Measurements from ENCODE around the gene CPED1. TPM values are rescaled to one million over a fixed set of nuclear protein-coding genes. Genes with fewer than 3 reads are reported as not detected.
A peak's percentile ranks its signal among the peaks of the same experiment; 100 is the strongest.

CPED1 gene
- total RNA-seq, 1 experiment from 2014 or later = 1.8 TPM

DNA sequence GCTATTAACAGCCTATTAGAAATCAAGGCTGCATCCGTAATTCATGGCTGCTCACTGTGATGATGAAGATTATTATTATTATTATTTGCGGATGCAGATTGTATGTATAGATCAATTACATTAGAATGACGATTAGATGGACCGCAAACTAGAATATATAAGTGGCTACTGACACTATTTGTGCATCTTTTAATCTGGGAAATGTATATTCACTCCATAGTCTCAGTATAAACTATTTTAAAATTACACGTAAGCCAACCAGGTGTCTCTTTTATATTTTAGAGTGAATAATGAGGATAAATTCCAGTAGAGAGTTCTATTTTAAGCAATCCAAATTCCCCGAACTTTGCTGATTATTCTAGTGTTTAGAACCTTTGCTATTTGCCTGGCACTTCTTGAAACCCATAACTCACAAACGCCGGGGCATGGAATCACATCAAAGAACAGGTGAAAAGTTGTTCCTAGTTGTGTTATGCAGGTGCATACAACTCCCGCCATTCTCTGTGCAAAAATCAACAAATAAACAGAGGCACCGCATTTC, 38.4 kb upstream of the CPED1 start:
- no peak for TF ChIP-seq EZH2phosphoT487 (IDR thresholded peaks at IDR 0.05; ENCODE audit: borderline replicate concordance, low read length)
- TF ChIP-seq, protein P1, sequence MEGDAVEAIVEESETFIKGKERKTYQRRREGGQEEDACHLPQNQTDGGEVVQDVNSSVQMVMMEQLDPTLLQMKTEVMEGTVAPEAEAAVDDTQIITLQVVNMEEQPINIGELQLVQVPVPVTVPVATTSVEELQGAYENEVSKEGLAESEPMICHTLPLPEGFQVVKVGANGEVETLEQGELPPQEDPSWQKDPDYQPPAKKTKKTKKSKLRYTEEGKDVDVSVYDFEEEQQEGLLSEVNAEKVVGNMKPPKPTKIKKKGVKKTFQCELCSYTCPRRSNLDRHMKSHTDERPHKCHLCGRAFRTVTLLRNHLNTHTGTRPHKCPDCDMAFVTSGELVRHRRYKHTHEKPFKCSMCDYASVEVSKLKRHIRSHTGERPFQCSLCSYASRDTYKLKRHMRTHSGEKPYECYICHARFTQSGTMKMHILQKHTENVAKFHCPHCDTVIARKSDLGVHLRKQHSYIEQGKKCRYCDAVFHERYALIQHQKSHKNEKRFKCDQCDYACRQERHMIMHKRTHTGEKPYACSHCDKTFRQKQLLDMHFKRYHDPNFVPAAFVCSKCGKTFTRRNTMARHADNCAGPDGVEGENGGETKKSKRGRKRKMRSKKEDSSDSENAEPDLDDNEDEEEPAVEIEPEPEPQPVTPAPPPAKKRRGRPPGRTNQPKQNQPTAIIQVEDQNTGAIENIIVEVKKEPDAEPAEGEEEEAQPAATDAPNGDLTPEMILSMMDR (conservative IDR thresholded peaks at IDR 0.05; ENCODE audit: low read depth, low read length) = no peak
- Histone ChIP-seq H3F3A (ENCODE audit: low read length, unreplicated experiment) (no peaks in the 10 kb centered on the region), H4K20me1 (ENCODE audit: low read length) (peaks cover 11% of the 10 kb centered on the region), H3K4me2 (ENCODE audit: low read length) (peak overlapping the region; percentile 95), H2AFZ (ENCODE audit: low read length) (peak overlapping the region; percentile 97), H3K36me3 (ENCODE audit: low read depth, low read length) (peaks cover 12% of the 10 kb centered on the region; the same call in 1 of the 2 replicates), H3K27me3 (ENCODE audit: low read length) (no peaks in the 10 kb centered on the region), H3K9me3 (ENCODE audit: low read length) (no peaks in the 10 kb centered on the region), H3K79me2 (ENCODE audit: low read length) (peaks cover 28% of the 10 kb centered on the region), H3K9me2 (replicated peaks; ENCODE audit: low read length) (no peaks in the 10 kb centered on the region), H3K4me3 (ENCODE audit: low read length) (peak overlapping the region; percentile 93), H3K4me1 (ENCODE audit: insufficient read depth, low read length) (peaks cover 11% of the 10 kb centered on the region; the same call in 1 of the 2 replicates), H3K27ac (ENCODE audit: low read length) (no peak overlapping the region), H3K9ac (ENCODE audit: low read length) (peak overlapping the region; percentile 99)
- no peak for DNase-seq
- no peak for ATAC-seq
- ChIA-PET POLR2A (ENCODE audit: unreplicated experiment) (interaction anchor here (0.6 to 0.7 kb wide), 3 partner anchors 12 to 133 kb away, joined by 5 to 17 read pairs (median 15); no protein-coding TSS in a partner anchor), CTCF (interaction anchor here (0.6 to 0.7 kb wide), 3 partner anchors 39 to 578 kb away, joined by 4 to 8 read pairs (median 5); no protein-coding TSS in a partner anchor)
- intact Hi-C loops (cut with micrococcal nuclease) = loop anchor here (5.0 kb wide), 1 partner anchor 208 kb away; no protein-coding TSS in a partner anchor
- BruUV-seq (replicated peaks) = TSS peak; percentile 49

DNA sequence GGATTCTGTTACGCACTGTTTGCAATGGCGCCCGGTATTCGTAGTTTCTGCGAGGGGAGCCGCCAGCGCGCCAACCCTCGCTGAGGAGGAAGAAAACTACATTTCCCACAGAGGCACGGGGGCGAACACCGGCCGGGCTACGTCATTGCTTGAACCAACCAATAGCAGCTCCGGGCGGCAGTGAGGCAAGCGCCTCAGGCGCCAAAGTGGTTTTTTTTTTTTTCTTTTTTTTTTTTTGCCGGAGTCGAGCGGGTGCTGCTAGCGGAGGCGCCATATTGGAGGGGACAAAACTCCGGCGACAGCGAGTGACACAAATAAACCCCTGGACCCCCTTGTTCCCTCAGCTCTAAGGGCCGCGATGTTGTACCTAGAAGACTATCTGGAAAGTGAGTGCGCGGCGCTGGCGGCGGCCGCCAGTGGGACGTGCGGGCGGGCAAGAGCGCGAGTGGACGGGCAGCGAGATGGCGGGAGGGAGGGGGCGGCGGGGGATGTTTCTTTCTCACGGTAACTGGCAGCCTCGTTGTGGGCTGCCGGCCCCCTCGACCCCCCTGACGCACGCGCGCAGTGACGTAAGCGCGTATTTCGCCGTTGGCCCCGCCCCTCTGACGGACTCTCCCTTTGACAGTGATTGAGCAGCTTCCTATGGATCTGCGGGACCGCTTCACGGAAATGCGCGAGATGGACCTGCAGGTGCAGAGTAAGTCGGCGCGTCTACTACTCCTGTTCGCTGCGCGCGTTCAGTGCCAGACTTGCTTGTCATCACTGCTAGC, 37.8 kb upstream of the CPED1 start, which contains the start of gene ING3:
Gene ING3 (plus strand): TSS at position 239 of the 770 bp plus-strand sequence. CDS start 120 bp downstream, at position 359.
- Histone ChIP-seq H3K4me3 (ENCODE audit: low read length) (peak within 1 kb of the TSS; percentile 93), H3K4me2 (ENCODE audit: low read length) (peak within 1 kb of the TSS; percentile 95), H3K9ac (ENCODE audit: low read length) (peak within 1 kb of the TSS; percentile 99), H3K9me3 (ENCODE audit: low read length) (no peaks in the 10 kb centered on the region), H3K79me2 (ENCODE audit: low read length) (peaks cover 28% of the 10 kb centered on the region), H4K20me1 (ENCODE audit: low read length) (peaks cover 11% of the 10 kb centered on the region), H3K27me3 (ENCODE audit: low read length) (no peaks in the 10 kb centered on the region), H3K4me1 (ENCODE audit: insufficient read depth, low read length) (peaks cover 10% of the 10 kb centered on the region; the same call in 1 of the 2 replicates), H2AFZ (ENCODE audit: low read length) (peak within 1 kb of the TSS; percentile 97), H3K9me2 (replicated peaks; ENCODE audit: low read length) (no peaks in the 10 kb centered on the region), H3K36me3 (ENCODE audit: low read depth, low read length) (peaks cover 18% of the 10 kb centered on the region), H3K27ac (ENCODE audit: low read length) (peak within 1 kb of the TSS; percentile 92), H3F3A (ENCODE audit: low read length, unreplicated experiment) (no peaks in the 10 kb centered on the region)
- POLR2A ChIA-PET (ENCODE audit: unreplicated experiment) = interaction anchor here (0.5 to 0.7 kb wide), 6 partner anchors 11 to 1742 kb away, joined by 3 to 17 read pairs (median 4); no protein-coding TSS in a partner anchor
- peak; percentile 90 for ATAC-seq
- CTCF ChIA-PET = interaction anchor here (0.5 to 0.7 kb wide), 5 partner anchors 39 to 578 kb away, joined by 3 to 8 read pairs (median 5); no protein-coding TSS in a partner anchor
- no TSS peak for BruUV-seq (replicated peaks)
- TF ChIP-seq EZH2phosphoT487 (IDR thresholded peaks at IDR 0.05; ENCODE audit: borderline replicate concordance, low read length) (no peak), EZH2 (IDR thresholded peaks at IDR 0.05; ENCODE audit: low read length, unreplicated experiment) (no peak)
- TF ChIP-seq, protein P1 (conservative IDR thresholded peaks at IDR 0.05; ENCODE audit: low read depth, low read length) = no peak
- intact Hi-C loops (cut with micrococcal nuclease) = loop anchor here (1.0 to 5.0 kb wide), 2 partner anchors 131 to 208 kb away; no protein-coding TSS in a partner anchor
- DNase-seq = peak; percentile 97

All from PC-3 (cell line).